ENCODE measurements around the gene ARHGAP27.

DNA sequence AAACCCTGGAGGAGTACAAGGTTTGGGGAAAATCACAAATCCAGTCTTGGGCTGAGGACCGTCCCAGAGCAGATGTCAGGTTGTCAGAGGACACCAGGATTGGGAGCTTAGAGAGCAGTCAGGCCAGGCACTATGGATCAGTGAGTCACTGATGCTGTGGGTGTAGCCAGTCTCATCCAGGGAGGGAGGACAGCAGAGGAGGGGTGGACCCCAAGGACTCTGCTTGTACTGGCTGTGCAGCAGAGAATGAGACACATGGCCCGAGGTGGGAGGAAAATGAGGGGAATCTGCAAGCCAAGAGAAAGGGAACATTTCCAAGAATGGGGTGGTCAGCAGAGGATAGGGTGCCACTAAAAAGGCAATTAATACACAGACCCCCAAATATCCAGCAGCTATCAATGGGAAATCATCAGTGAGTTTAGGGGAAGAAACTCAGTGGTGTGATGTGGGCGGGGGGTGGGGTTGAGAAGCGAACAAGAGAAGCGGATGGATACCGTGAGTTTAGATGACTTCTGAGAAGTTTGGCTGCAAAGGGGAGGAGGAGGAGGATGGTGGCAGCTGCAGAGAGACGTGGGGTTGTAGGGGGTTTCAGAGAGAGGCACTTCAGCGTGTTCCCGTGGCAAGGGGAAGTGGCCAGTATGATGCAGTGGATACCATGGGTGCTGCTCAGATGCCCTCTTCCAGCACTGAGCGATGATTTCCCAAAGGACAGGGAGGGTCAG lies 43.9 kb downstream of the ARHGAP27 start:
- no peak for TF ChIP-seq CTCF (IDR thresholded peaks at IDR 0.05)
- no peak for TF ChIP-seq POLR2AphosphoS5 (IDR thresholded peaks at IDR 0.05)
- no peak for TF ChIP-seq POLR2A (IDR thresholded peaks at IDR 0.05)
- TF ChIP-seq EP300 (IDR thresholded peaks at IDR 0.05), result no peak

Data from upper lobe of left lung (tissue), 4 donors.